GM19397 (cell line): Measurements from ENCODE around the gene ANKIB1.
"Not testable (repeated sequence)": the region's sequence is repeated elsewhere in the genome, so short reads cannot be mapped to it uniquely, and the experiment has no call there.

ENCODE experiments used
- ATAC-seq: cut with Tn5 transposase; IDR thresholded peaks from one replicate; pipeline ENCODE4 v1.9.1; 2021; ENCODE audit warnings: mild to moderate bottlenecking, moderate library complexity; ENCODE audit not compliant: unreplicated experiment

The ANKIB1 gene

DNA sequence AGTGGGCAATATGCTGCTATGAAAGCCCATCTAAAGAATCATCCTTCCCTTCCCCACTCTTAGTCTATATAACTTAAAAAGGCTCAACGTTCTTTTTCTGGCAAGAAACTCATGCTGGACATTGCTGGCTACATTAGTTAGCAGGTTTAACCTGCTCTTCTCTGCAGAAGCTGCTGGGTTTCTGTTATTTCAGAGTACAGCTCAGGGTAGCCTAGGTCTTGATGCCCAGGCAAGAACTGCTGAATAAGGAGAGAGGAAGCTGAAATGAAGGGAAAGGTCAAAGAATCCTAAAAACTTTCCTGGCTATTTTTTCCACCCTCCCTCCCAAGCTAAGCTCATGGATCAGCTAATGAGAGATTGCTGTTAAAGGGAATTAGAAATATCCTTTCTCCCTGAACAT, 79.4 kb downstream of the ANKIB1 start:
- no peak for ATAC-seq

DNA sequence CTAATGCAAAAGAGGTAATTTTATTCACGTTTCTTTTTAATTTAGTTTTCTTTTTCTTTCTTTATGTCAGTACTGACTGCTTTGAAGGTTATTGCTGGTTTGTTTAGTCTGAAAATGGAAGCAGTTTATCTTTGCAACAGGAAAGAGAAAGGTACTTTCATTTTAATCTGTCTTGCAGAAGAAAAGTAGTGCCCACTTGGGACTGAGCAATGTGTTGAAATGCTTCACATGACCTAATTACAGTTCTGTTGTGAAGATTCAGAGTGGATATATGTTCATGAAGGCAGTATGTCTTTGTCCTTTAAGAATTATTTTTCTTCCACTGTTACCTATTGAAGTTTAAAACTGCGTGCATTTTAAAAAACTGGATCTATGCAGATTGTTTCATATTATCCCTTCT, 80.1 kb downstream of the ANKIB1 start:
- ATAC-seq, result no peak

DNA sequence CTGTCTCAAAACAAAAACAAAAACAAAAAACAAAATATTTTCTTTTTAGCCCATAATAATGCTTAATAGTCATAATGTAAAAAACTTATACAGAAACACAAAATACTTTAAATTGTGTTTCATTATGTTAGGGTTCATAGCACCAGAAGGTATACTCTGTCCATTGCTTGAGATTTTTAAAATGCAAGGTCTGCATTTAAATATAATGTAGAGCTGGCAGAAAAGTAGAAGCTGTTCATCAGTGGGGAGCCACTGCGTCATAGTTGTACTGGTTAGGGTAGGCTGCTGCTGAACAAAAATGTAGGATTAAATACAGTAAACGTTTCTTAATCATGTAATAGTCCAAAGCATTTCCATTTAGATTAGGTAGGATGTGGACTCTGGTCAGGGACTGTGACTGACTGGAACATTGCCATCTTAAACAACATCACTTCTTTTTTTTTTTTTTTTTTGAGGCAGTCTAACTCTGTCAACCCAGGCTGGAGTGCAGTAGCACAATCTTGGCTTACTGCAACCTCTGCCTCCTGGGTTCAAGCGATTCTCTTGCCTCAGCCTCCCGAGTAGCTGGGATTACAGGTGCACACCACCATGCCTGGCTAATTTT, 85.2 kb downstream of the ANKIB1 start:
- ATAC-seq, result no peak

DNA sequence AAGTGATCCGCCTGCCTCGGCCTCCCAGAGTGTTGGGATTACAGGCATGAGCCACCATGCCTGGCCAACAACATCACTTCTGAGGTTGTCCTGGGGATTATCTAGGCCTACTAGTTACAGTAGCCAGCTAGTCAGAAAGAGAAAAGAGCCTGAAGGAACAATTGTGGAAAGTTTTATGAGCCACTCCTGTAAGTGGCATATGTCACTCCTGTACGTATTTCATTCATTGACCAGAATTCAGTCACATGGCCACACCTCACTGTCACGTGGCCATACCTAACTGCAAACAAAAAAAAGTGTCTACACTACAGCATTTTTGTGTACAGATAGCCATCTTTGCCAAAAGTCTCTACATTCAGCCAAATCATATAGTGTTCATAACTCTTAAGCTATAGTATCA, 85.7 kb downstream of the ANKIB1 start:
- no peak for ATAC-seq

DNA sequence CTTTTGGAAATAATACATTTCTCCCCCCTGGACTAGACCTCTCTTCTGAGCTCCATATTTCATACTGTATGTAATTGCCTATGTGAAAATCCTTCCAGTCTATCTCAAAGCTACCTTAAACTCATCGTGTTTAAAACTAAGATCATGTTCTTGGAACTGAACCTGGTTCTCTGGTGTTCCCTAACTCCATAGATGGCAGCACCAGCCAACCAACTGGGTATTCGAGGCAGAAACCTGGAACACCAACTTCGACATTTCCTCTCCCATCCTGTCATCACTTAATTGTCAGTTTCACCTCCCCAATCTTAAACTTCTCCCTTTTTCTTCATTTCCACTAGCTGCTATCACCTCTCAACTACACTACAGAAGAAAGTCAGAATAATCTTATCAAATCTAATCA, 87.0 kb downstream of the ANKIB1 start:
- ATAC-seq, result no peak

DNA sequence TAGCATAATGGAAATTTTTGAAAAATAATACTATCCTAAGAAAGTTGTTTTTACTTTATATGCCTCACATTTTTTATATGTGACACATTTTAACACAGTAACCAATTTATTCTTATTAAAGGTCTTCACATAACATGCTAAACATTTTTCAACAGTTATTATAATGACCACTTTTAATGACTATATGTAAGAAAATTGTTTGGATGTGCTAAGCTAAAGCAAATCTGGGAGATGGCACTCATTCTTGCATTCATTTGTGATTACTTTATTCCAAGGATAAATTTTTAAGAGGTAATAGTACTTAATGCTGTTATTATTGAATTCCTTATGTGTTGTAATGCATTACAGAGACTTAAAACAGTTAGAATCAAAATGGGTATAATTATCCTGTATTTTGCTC, 88.1 kb downstream of the ANKIB1 start:
- ATAC-seq, result no peak

DNA sequence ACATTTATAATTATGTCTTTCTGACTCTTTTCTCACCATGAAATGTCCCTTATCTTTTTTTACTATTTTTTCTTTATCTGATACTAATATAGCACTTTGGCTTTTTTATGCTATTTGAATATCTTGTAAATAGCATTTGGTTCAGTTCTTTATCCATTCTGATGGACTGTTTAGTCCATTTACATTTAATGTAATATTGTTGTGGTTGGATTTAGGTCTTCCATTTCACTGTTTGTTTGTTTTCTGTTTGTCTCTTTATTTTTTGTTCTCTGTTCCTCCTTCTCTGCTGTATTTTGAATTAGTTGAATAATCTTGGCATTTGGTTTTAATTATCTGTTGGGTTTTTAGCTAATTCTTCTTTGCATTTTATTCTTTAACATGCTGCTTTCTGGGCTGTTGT, 89.8 kb downstream of the ANKIB1 start:
- no peak for ATAC-seq

DNA sequence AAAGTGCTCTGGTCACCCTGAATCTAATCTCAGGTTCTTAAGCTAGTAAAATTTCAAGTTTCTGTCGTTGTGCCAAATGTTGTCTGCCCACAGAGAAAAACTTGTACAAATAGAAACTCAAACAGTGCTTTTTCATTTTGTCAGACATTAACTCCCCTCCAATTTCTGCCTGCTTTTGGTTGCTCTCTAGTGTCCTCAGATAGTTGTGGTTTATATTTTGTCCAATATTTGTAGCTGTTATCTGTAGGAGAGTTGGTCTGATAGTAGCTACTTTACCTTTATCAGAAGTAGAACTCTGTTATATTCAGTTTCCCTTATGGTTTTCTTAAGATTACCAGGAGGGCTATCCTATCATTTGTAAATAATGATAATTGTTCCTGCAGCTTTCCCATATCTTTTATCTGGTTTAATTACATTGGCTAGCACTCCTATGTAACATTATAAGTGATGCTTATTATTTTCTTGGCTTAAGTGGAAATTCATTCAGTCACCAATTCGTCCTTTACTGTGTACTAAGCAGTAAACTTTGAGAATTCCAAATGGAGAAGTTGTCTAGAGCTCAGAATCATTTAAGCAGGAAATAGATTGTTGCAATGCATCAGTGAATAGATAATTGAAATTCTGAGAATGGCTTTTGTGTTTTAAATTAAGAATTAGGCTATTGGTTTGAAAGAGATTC, 91.0 kb downstream of the ANKIB1 start:
- ATAC-seq, result no peak

DNA sequence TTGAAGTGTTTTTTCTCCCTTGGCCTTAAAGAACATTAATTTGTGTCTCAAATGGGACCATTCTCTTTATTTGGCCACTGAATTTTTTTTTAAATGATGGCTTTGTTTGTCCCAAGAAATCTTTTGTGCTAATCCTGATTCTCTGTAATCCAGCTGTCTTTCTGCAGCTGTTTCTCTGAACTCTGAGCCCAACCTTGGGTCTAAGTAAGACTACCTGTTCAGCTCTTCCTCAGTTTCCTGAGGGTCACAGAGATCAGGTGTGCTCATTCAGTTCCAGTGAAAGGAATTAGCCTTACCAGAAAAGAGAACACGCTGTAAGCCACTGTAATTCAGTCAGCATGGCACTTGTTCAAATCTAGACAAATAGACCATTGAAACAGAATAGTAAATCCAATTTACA, 94.2 kb downstream of the ANKIB1 start:
- ATAC-seq, result no peak

DNA sequence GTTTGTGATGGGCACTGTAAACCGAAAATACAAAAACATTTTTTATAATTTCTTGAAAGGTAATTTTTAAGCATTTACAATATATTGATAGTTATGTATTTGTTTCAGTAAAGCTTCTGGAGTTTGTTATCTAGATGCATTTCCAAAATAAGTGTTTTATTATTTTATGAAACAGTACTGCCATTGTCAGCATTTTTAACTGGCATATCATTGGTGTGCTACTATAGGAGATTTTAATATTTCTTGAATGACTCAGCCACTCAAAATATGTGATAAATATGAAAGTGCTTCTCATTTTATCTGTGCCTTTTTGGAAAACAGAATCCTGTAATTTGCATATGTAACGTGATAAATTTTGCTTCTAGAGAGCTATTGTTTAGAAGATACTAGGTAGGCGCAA, 97.9 kb downstream of the ANKIB1 start:
- no peak for ATAC-seq

DNA sequence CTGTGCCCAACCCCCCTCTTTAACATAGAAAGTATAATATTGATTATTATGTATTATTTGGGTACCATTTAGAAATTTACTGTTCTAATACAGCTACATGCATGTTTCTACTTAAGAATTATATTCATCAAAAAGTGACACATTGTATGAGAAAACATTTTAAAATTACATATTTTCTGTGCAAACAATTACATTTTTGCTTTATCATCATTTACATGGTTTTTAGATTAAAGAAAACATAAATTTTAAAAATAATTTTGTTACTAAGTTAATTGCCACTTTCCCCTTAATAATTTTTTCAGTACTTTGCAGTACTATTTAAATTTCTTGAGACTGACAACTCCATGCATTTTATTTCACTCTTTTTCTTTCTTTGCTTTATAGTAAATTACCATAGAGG, 106.2 kb downstream of the ANKIB1 start:
- ATAC-seq, result no peak

DNA sequence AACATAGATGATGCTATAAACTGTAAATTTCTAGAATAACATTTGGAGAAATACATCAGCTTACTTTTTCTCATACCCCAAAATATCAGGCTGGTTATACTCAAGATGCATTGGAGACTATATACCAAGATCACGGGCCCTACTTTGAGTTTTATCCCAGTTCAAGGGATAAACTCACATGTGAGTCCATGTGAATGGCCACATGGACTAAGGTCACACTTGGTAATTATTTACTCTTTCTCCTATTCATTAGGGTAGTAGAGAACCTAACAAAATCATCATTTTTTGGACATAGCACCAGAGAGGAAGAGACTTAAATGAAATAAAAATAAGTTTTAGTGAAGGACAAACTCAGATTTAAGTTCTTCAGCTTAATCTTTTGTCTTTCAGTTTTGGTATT, 108.4 kb downstream of the ANKIB1 start:
- no peak for ATAC-seq

DNA sequence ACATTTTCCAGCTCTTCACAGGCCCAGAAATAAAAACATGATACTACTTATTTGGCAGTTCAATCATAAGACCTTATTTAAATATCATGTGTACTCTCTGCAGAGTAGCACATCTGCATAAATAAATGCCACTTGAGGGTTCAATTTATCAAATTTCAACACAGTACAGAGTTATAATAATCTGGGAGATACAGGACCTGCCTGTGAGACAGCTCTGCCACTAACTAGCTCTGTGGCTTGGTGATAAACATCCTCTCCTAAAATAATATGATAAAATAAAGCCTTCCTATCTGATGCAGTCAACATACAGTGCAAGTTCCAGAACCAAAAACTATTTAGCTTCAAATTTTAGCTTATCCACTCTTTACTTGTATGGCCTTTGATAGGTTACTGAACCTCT, 110.6 kb downstream of the ANKIB1 start:
- ATAC-seq, result no peak

DNA sequence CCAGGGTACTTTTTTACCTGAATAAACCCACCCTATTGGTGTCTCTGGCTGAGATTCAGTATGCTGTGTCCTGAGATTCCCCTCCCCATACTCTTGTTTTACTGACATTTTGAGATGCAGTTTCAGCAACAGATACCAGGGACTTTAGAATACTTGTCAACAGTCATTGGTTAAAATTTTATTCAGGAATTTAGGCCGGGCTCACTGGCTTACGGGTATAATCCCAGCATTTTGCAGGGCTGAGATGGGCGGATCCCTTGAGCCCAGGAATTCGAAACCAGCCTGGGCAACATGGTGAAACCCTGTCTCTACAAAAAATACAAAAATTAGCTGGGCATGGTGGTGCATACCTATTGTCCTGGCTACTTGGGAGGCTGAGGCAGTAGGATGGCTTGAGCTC, 111.5 kb downstream of the ANKIB1 start:
- no peak for ATAC-seq

DNA sequence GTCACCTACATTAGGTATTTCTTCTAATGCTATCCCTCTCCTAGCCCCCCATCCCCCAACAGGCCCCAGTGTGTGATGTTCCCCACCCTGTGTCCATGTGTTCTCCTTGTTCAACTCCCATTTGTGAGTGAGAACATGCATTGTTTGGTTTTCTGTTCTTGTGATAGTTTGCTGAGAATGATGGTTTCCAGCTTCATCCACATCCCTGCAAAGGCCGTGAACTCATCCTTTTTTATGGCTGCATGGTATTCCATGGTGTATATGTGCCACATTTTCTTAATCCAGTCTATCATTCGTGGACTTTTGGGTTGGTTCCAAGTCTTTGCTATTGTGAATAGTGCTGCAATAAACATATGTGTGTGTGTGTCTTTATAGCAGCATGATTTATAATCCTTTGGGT, 113.4 kb downstream of the ANKIB1 start:
- ATAC-seq, result not testable (repeated sequence)

DNA sequence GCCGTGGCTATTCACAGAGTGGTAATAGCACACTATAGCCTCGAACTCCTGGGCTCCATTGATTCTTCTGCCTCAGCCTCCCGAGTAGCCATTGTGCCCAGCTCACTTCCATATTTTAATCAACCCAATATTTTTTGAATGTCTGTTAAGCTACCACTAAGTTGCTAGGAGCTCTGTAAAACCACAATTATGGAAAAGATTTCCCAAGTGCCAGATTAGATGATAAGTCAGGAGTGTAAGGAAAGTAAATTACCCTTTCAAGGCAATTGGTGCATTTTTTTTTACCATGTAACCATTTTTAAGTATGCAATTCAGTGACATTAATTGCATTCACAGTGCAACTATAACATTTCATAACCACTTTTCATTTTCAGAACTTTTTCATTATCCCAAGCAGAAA, 114.0 kb downstream of the ANKIB1 start:
- ATAC-seq, result no peak

DNA sequence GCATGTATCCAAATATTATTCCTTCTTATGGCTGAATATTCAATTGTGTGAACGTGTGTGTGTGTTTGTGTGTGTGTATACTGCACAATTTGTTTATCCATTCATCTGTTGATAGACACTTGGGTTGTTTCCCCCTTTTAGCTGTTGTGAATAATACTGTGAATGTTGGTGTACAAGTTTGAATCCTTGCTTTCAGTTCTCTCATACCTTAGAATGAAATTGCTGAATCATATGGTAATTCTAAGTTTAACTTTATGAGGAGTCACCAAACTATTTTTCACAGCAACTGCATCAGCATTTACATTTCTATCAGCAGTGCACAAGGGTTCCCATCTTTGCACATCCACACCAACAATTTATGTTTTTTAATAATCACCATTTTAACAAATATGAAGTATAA, 114.6 kb downstream of the ANKIB1 start:
- no peak for ATAC-seq

DNA sequence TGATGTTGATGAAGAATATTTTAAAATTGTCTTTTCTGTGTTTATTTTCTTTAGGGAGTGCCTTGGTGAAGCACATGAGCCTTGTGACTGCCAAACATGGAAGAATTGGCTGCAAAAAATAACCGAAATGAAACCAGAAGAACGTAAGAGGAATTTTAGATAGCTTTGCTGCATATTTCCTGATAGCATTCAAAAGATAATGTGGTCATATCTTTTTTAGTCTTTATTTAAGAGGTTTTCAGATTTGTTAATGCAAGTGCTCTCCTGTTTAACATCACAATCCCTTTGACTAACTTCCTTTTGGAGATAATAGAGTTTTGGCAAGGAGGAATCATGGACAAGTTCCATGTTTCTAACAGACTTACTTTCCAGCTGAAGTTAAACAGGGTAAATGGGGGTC, 116.4 kb downstream of the ANKIB1 start:
- no peak for ATAC-seq

DNA sequence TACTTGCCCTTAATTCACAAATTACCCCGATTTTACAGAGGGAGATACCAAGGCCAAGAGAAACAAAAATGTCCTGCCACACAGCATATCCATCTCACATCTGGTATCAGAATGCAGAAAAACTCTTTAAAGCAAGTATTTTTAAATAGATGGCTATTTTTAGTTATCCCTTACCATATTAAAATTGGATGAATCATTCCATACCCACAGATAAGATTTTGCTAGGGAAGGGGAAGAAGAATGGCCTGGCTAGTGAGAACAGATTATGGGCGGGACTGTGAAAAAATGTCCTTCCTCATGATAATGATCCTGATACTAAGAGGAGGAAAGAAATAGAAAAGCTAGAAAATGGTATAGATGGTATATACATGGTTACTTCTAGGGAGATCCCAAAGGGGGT, 121.0 kb downstream of the ANKIB1 start:
- ATAC-seq, result no peak

DNA sequence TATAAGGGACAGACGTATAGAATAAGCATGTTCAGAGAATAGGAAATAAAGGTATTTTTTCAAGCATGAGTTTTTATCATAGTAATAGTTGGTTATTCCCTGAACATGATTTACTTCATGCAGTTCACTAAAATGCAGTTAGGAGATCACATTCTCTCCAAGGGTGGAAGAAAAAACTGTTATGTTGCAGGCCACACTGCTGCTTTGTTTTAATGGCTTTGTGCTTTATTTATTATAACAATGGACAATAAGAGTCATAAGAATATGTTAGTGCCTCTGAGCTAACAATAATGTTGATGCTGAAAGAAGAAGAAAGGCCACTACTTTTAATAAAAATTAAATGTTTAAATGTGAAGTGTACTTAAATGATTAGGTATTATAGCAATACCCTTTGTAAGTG, 123.0 kb downstream of the ANKIB1 start:
- no peak for ATAC-seq

DNA sequence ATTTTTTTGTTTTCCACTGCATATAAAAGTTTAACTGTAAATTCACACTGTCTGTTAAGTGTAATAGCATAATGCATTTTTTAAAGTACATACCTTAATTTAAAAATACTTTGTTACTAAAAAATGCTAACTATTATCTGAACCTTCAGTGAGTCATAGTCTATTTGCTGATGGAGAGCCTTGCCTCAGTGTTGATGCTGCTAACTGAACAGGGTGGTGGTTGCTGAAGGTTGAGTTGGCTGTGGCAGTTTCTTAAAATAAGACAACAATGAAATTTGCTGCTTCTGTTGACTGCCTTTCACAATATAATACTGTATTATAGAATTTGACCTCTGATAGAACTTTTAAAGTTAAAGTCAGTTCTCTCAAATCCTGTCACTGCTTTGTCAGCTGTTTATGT, 129.2 kb downstream of the ANKIB1 start:
- no peak for ATAC-seq

DNA sequence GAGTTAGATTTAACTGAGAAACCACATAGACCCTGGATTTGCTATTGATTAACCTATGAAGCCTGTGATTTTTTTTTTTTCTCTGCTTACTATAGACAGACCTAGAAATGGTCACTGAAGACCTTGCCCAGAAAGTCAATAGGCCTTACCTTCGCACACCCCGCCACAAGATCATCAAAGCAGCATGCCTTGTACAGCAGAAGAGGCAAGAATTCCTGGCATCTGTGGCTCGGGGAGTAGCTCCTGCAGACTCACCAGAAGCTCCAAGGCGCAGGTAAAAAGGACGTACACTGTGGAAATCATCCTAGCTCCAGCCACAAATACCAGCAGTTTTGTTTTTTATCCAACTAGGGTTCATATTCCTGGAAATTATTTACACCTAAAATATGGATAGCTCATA, 145.3 kb downstream of the ANKIB1 start:
- ATAC-seq, result no peak

DNA sequence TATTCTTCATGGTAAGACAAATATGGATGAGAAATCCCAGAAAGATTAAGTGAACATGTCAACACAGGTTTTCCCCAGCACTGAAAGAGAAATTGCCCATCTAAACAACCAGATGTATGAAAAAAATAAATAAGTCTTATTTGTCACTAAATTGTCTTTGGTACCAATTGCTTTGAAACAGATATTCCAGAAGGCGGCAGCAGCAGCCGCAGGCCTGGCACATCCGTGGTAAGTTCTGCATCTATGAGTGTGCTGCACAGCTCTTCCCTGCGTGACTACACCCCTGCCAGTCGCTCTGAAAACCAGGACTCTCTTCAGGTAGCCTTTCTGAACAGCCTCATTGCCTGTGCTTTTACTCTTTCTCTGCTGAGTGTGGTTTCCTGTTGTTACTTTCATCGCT, 151.8 kb downstream of the ANKIB1 start:
- ATAC-seq, result no peak
